Activated CD8-positive, alpha-beta T cell treated with anti-CD3 and anti-CD28 coated beads for 36 hours (primary cell): ENCODE data around the gene SPINK5. TPM values are rescaled to one million over a fixed set of nuclear protein-coding genes. Genes with fewer than 3 reads are reported as not detected.

Experiments used
- ATAC-seq: fragments of 200-7000 bp; cut with Tn5 transposase; one replicate; pipeline ENCODE4 v1.10.0; 2021; ENCODE audit warnings: mild to moderate bottlenecking, moderate library complexity
- CTCF ChIA-PET: fragments of 350-600 bp; sonication (Branson Sonifier 250); formaldehyde crosslinking; loops from one replicate; lab custom pipeline; 2021; ENCODE audit warnings: antibody characterized with exemption; lab: Charles Lee
- POLR2A ChIA-PET: fragments of 350-600 bp; sonication (Branson Sonifier 250); formaldehyde crosslinking; loops from one replicate; lab custom pipeline; 2021; ENCODE audit warnings: antibody characterized with exemption; lab: Charles Lee
- DNase-seq: peaks from one replicate; pipeline ENCODE4 v3.0.0-alpha.2; 2020
- H3K27ac Mint-ChIP-seq: one replicate; pipeline ENCODE4 v1.8.0; 2021; ENCODE audit warnings: mild to moderate bottlenecking, mixed read lengths
- H3K27me3 Mint-ChIP-seq: one replicate; pipeline ENCODE4 v1.8.0; 2021; ENCODE audit warnings: mixed read lengths
- H3K36me3 Mint-ChIP-seq: one replicate; pipeline ENCODE4 v1.8.0; 2021; ENCODE audit warnings: low read depth, mixed read lengths
- H3K4me1 Mint-ChIP-seq: one replicate; pipeline ENCODE4 v1.8.0; 2021; ENCODE audit warnings: low read depth, mixed read lengths
- H3K4me3 Mint-ChIP-seq: one replicate; pipeline ENCODE4 v1.8.0; 2021; ENCODE audit warnings: mild to moderate bottlenecking, moderate library complexity, mixed read lengths
- H3K9me3 Mint-ChIP-seq: one replicate; pipeline ENCODE4 v1.8.0; 2021; ENCODE audit warnings: mixed read lengths
- intact Hi-C: fragments of 100-400 bp; cut with micrococcal nuclease; formaldehyde crosslinking; loops from one replicate; pipeline ENCODE4 v1.10.0; 2022
- total RNA-seq, 2 experiments: library from RNA; stranded (reverse); gene quantifications; one replicate each; pipeline ENCODE4 v1.2.3, GENCODE V29; 2021
- TF ChIP-seq, protein P1 (sequence below): fragments of 200-600 bp; IDR thresholded peaks from one replicate; pipeline ENCODE4 v1.8.0; 2022; ENCODE audit warnings: antibody characterized with exemption, mild to moderate bottlenecking

The SPINK5 gene, protein sequence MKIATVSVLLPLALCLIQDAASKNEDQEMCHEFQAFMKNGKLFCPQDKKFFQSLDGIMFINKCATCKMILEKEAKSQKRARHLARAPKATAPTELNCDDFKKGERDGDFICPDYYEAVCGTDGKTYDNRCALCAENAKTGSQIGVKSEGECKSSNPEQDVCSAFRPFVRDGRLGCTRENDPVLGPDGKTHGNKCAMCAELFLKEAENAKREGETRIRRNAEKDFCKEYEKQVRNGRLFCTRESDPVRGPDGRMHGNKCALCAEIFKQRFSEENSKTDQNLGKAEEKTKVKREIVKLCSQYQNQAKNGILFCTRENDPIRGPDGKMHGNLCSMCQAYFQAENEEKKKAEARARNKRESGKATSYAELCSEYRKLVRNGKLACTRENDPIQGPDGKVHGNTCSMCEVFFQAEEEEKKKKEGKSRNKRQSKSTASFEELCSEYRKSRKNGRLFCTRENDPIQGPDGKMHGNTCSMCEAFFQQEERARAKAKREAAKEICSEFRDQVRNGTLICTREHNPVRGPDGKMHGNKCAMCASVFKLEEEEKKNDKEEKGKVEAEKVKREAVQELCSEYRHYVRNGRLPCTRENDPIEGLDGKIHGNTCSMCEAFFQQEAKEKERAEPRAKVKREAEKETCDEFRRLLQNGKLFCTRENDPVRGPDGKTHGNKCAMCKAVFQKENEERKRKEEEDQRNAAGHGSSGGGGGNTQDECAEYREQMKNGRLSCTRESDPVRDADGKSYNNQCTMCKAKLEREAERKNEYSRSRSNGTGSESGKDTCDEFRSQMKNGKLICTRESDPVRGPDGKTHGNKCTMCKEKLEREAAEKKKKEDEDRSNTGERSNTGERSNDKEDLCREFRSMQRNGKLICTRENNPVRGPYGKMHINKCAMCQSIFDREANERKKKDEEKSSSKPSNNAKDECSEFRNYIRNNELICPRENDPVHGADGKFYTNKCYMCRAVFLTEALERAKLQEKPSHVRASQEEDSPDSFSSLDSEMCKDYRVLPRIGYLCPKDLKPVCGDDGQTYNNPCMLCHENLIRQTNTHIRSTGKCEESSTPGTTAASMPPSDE
- total RNA-seq: not detected

GRCh38 chr5:148063861-148064260, at the start of gene SPINK5:
Gene SPINK5, plus strand, starts transcription at chr5:148063980. Its CDS starts 65 bp downstream, at chr5:148064045.
- H3K27ac Mint-ChIP-seq: no peak within 1 kb of the TSS
- ChIA-PET CTCF (no interaction called here), POLR2A (no interaction called here)
- no peaks in the 10 kb centered on the region for H3K9me3 Mint-ChIP-seq
- H3K36me3 Mint-ChIP-seq: no peaks in the 10 kb centered on the region
- no peaks in the 10 kb centered on the region for H3K4me1 Mint-ChIP-seq
- H3K27me3 Mint-ChIP-seq: no peaks in the 10 kb centered on the region
- TF ChIP-seq, protein P1, sequence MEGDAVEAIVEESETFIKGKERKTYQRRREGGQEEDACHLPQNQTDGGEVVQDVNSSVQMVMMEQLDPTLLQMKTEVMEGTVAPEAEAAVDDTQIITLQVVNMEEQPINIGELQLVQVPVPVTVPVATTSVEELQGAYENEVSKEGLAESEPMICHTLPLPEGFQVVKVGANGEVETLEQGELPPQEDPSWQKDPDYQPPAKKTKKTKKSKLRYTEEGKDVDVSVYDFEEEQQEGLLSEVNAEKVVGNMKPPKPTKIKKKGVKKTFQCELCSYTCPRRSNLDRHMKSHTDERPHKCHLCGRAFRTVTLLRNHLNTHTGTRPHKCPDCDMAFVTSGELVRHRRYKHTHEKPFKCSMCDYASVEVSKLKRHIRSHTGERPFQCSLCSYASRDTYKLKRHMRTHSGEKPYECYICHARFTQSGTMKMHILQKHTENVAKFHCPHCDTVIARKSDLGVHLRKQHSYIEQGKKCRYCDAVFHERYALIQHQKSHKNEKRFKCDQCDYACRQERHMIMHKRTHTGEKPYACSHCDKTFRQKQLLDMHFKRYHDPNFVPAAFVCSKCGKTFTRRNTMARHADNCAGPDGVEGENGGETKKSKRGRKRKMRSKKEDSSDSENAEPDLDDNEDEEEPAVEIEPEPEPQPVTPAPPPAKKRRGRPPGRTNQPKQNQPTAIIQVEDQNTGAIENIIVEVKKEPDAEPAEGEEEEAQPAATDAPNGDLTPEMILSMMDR: no peak
- no peak for ATAC-seq
- DNase-seq: no peak
- no peak within 1 kb of the TSS for H3K4me3 Mint-ChIP-seq
- intact Hi-C loops: no loop called here

GRCh38 chr5:148014276-148014675, 49.5 kb upstream of the SPINK5 start:
- Mint-ChIP-seq H3K4me1 (no peaks in the 10 kb centered on the region), H3K4me3 (no peak overlapping the region), H3K27me3 (no peaks in the 10 kb centered on the region), H3K9me3 (no peaks in the 10 kb centered on the region), H3K27ac (no peak overlapping the region), H3K36me3 (no peaks in the 10 kb centered on the region)
- ATAC-seq: no peak
- intact Hi-C loops: no loop called here
- DNase-seq: no peak
- ChIA-PET POLR2A (no interaction called here), CTCF (no interaction called here)
- TF ChIP-seq, protein P1: no peak

DNA sequence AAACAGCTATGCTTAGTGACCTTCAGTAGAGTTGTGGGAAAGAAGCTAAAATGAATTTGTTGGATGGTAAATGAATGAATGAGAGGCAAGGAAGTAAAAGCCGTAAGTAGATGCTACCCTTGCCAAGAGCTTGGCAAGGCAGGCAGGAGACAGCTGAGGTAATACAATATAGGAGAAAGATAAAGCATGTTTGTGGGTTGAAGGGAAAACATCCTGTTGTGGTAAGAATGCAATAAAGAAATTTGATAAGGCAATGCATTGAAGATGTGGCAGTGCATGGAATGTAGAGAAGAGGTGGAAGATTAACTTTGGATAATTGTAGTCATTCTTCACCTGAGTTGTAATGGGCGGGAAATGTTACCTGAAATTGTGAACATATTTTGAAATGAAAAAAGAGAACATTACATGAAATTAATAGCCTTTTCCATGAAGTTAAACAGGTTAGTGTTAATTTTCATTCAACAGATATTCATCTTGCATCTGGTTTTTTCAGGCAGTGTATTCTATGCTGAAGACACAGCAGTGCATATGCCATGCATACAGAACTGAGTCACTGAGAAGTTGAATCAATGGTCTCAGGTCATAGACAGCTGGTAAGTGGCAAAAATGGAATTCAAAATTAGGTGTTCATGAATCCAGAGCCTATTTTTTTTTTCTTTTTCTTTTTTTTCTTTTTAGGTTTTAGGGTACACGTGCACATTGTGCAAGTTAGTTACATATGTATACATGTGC, 43.4 kb upstream of the SPINK5 start:
- POLR2A ChIA-PET: no interaction called here
- Mint-ChIP-seq H3K36me3 (no peaks in the 10 kb centered on the region), H3K27ac (no peak overlapping the region), H3K4me1 (no peaks in the 10 kb centered on the region), H3K27me3 (no peaks in the 10 kb centered on the region), H3K9me3 (no peaks in the 10 kb centered on the region), H3K4me3 (no peak overlapping the region)
- ATAC-seq: no peak
- DNase-seq: no peak
- intact Hi-C loops: no loop called here
- CTCF ChIA-PET: no interaction called here
- TF ChIP-seq, protein P1: no peak

DNA sequence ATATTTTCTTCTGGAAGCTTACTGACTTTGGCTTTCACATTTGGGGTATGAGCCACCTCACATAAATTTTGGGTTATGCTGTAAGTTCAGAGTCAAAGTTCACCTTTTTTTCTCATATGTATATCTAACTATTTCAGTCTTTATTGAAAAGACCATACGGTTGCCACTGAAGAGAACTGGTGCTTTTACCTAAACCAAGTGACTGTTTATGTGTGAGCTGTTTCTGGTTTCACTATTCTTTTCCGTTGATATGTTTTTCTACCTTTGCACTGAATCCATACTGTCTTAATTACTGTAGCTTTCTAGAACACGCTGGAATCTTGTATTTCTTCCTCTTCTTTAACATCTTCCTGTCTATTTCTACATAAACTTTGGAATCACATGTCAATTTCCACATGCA, 36.3 kb upstream of the SPINK5 start:
- H3K9me3 Mint-ChIP-seq: no peaks in the 10 kb centered on the region
- ChIA-PET POLR2A (no interaction called here), CTCF (no interaction called here)
- no peaks in the 10 kb centered on the region for H3K27me3 Mint-ChIP-seq
- no peak overlapping the region for H3K4me3 Mint-ChIP-seq
- no peak for DNase-seq
- TF ChIP-seq, protein P1: no peak
- H3K27ac Mint-ChIP-seq: no peak overlapping the region
- no peak for ATAC-seq
- H3K36me3 Mint-ChIP-seq: no peaks in the 10 kb centered on the region
- H3K4me1 Mint-ChIP-seq: no peaks in the 10 kb centered on the region
- intact Hi-C loops: no loop called here
